CD4-positive, alpha-beta T cell treated with Interleukin-6 for 4 hours (primary cell): ENCODE measurements around the gene RNGTT.
"Not testable (repeated sequence)": the region's sequence is repeated elsewhere in the genome, so short reads cannot be mapped to it uniquely, and the experiment has no call there.

Experiments used
- DNase-seq: peaks from one replicate; pipeline ENCODE4 v3.0.0-alpha.2; 2020; ENCODE audit warnings: mixed read lengths

RNGTT gene

GRCh38 chr6:88963139-88964090, at the start of gene RNGTT:
Gene RNGTT (minus strand): TSS chr6:88963618. CDS start chr6:88963409, 209 bp downstream.
- DNase-seq: peak; percentile 99

GRCh38 chr6:89011436-89011835, 48.0 kb upstream of the RNGTT start:
- DNase-seq: no peak

GRCh38 chr6:89010825-89011224, 47.4 kb upstream of the RNGTT start:
- no peak for DNase-seq

DNA sequence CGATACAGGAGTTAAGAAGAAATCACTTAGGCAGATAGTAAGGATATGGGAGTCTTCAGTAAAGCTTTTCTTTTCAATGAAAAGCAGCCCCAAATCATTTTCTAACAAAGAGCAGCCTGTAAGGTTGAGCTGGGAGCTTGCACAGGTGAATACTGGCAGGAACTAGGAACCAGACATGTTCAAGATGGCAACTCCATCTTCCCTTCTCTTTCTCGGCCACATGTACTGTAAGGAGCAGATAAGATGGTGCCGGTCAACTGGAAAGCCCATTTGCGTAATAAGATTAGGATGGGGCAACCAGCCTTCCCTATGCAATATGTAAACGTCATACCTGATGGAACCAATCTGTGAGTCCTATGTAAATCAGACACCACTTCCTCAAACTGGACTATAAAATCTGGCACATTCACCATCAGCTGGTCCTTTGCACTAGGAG, 46.2 kb upstream of the RNGTT start:
- DNase-seq: no peak

DNA sequence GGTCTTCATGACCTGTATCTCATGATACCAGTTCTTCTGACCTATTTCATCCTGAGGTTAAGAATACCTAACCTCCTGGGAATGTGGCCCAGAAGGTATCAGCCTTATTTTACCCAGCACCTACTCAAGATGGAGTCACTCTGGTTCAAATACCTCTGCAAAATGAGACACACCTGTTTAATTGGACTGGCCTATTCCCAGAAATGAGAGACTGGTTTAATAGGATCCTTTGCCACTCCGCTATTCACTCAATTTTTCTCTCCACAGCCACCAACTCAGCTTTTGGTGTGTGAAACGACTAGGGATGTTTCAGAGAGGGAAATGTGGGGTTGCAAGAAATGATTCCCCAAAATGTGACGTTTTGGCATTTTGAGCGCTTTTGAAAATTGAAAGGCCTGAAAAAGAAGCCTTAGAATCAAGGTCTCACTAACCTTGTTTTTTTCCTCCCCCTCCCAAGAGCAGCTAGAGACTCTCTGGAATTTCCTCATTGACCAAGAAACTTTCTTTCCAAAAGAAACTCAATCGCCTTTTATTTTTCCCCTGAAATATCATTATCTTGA, 45.5 kb upstream of the RNGTT start:
- DNase-seq: no peak

DNA sequence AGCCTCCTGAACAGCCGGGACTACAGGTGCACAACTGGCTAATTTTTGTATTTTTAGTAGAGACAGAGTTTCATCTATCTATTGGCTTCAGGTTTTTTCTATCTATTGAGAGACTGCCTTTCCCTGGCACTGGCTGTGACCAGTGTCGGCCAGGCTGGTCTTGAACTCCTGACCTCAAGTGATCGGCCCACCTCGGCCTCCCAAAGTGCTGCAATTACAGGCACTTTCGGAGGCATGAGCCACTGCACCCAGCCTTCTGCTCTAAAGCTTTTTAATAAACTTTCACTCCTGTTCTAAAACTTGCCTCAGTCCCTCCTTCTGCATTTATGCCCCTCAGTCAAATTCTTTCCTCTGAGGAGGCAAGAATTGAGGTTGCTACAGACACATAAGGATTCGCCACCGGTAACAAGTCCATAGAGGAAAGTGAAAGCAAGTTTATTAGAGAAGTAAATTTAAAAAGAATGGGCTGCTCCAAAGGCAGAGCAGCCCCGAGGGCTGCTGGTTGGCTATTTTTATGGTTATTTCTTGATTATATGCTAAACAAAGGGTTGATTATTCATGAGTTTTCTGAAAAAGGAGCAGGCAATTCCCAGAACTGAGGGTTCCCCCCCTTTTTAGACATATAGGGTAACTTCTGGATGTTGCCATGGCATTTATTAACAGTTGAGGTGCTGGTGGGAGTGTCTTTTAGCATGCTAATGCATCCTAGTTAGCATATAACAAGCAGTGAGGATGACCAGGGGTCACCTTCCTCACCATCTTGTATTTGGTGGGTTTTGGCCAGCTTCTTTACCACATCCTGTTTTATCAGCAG, 44.8 kb upstream of the RNGTT start:
- no peak for DNase-seq

DNA sequence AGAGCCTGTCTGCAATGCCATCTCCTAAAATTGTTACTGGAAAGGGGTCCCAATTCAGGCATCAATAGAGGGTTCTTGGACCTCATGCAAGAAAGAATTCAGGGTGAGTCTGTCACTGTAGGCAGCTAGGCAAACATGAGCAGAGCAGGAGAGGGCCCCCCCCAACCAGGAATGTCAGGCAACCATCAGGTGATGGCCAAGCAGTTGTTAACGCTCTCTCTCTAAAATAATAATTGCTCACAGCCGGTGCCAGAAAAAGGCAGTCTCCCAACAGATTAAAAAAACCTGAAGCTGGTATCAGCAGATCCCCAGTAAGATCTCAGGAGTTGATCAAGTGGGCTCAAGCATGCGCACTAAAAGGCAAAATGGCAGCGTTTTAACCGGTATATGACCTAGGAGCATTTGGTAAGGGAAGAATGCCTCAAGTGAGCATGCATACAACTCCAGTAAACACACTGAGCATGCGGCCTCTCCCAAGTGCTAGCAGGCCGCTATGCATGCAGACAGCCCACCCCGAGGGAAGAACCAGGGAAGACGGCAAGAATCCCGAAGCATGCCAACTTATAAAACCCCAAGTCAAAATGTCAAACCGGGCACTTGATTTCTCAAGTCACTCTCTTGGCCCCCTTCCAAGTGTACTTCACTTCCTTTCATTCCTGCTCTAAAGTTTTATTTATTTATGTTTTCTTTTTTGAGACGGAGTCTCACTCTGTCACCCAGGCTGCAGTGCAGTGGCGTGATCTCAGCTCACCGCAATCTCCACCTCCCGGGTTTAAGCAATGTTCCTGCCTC, 44.0 kb upstream of the RNGTT start:
- DNase-seq: no peak

GRCh38 chr6:89002523-89002922, 39.1 kb upstream of the RNGTT start:
- DNase-seq: no peak

- DNase-seq: no peak
Observed at GRCh38 chr6:88997327-88997726, 33.9 kb upstream of the RNGTT start.

GRCh38 chr6:88992741-88993552, 29.5 kb upstream of the RNGTT start:
- DNase-seq: no peak

- DNase-seq: no peak
Observed at GRCh38 chr6:88989215-88989614, 25.8 kb upstream of the RNGTT start.

- DNase-seq: no peak
Observed at GRCh38 chr6:88987922-88988321, 24.5 kb upstream of the RNGTT start.

DNA sequence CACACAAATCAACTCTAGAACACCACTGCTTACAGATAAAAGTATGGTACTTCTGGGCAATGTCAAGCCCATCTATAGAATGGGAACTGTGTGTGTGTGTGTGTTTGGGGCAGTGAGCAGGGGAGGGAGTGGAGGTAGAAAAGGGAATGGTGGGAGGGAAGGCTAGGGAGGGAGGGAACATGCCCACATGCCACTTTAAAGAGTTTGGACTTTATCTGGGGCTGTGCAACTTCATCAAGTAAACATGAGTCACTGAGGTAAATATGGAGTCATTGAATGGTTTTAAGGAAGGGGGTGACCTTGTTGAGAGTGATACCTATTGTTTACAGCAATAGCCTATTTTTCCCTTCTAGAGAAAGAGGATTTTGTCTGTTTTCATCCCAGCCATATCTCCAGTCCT, 22.5 kb upstream of the RNGTT start:
- no peak for DNase-seq

- no peak for DNase-seq
Observed at GRCh38 chr6:88984606-88985005, 21.2 kb upstream of the RNGTT start.

DNA sequence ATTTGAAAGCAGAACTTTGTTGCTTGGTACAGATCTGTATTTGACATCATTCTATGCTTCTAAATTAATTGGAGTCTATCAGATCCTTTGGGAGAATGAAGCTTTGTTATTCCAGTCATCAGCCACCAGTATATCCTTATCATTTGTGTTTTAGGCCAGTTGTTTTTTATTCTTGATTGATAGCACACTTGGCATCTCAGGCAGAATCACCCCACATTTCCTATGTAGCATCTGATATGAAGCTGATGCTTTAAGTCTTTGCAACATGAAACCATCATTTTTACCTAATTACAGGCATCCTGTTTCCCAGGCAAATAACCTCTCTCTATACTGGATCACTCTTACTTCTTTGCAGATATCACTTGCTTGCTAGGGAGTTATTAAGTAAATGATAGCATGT, 20.7 kb upstream of the RNGTT start:
- no peak for DNase-seq

DNA sequence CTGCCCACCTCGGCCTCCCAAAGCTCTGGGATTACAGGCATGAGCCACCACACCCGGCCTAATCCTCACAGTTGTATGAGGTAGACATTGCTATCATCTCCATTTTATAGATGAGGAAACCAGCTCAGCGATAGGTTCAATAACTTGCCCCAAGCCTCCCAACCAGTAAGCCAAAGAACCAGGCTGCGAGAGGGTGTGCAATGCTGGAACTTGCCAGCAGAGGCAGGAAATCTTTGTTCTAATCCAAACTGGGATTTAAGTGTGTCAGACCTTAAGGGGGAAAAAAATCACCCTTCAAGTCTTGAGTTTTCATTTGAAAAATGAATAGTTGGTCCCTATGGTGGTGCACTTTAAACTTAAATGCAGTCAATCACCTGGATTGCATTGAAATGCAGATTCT, 20.1 kb upstream of the RNGTT start:
- DNase-seq: no peak

DNA sequence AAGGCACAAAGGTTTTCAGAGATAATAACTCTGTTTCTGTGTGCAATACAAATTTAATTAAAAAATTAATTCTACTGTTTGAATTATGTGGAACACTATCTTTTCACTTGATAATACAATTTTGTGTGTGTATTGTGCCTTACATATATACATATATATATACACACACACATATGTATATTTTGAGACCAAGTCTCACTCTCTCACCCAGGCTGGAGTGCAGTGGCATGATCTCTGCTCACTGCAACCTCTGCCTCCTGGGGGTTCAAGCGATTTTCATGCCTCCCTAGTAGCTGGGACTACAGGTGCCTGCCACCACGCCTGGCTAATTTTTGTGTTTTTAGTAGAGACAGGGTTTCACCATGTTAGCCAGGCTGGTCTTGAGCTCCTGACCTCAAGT, 19.7 kb upstream of the RNGTT start:
- DNase-seq: not testable (repeated sequence)

- peak; percentile 23 for DNase-seq
Observed at GRCh38 chr6:88982720-88983119, 19.3 kb upstream of the RNGTT start.

GRCh38 chr6:88975369-88975768, 12.0 kb upstream of the RNGTT start:
- no peak for DNase-seq

DNA sequence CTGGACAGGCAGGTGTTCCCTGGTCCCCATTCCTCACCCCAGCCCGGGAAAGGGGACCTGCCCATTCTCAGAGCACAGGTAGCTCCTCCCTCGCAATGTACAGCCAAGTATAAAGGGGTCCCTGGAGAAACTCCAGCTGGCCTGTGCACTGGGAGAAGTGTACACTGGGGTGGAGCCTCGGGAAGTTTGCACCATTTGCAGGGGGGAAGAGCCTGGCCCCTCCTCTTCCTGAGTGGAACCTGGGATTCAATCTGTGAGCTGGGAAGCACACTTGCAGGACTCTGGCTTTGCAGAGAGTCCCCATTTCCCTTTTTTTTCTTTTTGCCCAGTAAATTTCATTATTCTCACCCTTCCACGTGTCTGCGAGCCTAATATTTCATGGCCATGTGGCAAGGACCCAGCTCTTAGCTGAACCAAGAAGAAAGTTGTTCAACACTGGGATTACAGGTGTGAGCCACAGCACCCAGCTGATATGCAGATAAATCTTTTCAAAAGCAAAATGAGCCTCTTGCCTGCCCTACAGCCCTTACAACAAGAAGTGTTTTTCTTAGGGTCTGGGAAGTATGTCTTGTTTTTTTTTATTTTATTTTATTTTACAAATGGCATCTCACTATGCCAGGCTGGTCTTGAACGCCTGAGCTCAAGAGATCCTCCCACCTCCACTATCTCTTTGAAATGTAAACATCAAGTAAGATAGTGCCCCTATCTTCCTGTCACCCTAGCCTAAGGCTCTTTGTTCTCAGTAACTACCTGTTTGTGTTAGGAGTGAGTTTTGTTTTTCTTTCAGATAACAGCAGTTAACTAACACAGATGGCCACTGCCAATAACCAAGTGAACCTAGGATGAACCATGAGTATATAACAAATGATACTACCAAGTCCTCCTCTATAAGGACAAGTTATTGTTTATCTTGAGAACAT, 9.3 kb upstream of the RNGTT start:
- no peak for DNase-seq

DNA sequence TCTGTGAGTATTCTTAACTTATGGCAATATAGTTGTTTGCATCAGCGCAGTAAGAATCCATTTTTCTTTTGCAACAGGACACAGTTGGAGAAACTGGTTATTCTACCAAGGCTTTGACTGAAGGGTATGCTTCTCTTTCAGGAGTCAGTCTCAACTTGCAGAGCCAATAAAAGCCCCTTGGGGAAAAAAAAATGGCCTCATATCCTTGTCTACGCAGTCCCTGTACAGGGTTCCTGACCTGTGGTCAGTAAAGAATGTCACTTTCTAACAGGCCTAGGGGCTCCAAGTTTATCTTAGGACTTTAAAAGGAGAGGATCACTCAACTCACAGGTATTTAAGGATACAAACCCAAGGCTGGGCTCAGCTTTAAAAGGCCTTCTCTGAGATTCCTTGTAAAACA, 6.9 kb upstream of the RNGTT start:
- DNase-seq: no peak
